ENCODE measurements around the gene WDR64.

GRCh38 chr1:241698177-241698576 lies 46.1 kb downstream of the WDR64 start:
- TF ChIP-seq POLR2A (IDR thresholded peaks at IDR 0.05; ENCODE audit: extremely low read depth, insufficient read length) (no peak), CTCF (IDR thresholded peaks at IDR 0.05; ENCODE audit: low read depth, low read length) (no peak), MAX (IDR thresholded peaks at IDR 0.05; ENCODE audit: low read depth, low read length) (no peak)

Data from NB4 (cell line).